ENCODE measurements around the gene NR2C2AP. TPM values are rescaled to one million over a fixed set of nuclear protein-coding genes. Genes with fewer than 3 reads are reported as not detected.
A peak's percentile ranks its signal among the peaks of the same experiment; 100 is the strongest.

NR2C2AP gene
- total RNA-seq, 1 donor from 2014 or later: 20.0 TPM

DNA sequence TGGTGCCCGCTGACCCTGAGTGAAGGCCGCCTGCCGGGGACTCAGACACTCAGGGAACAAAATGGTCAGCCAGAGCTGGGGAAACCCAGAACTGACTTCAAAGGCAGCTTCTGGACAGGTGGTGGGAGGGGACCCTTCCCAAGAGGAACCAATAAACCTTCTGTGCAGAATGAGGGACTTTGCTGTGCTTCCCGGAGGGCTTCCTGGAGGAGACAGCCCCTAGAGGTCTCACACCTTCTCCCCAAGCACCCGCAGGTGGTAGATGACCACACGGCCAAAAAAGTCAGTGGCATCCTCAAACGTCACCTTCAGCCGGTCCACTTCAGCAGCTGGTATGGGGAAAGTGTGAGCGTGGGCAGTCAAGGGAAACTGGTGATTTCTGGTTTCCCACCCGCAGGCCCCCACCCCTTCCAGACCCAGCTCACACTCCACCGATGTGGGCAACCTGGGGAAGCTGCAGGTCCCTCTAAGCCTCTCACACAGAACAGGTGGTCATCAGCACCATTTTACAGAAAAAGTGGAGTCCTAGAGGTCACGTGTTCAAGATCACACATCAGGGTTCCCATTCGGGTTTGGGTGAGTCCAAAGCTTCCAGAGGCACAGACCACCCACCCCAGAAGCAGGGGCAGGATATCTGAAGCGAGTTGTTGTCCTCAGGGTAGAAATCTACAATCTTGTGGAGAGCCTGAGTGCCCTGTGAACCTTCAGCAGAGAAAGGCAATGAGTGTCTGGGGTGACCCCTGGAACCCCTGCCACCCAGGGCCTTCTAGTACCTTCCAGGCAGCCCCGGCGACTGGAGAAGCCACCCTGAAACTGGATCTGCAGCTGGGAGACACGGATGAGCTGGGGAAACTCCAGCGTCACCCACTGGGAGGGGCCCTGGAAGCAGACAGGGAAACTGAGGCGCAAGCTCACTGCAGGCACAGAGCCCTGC lies 1.2 kb downstream of the NR2C2AP start:
- Histone ChIP-seq H3K36me3 (ENCODE audit: control insufficient read depth, insufficient read depth, low read length) (peaks cover 1% of the 10 kb centered on the region), H3K4me3 (ENCODE audit: low read depth, low read length) (peak overlapping the region; percentile 56), H3K27me3 (ENCODE audit: control insufficient read depth, insufficient read depth, low read length) (peaks cover 2% of the 10 kb centered on the region)
- TF ChIP-seq, protein P1, sequence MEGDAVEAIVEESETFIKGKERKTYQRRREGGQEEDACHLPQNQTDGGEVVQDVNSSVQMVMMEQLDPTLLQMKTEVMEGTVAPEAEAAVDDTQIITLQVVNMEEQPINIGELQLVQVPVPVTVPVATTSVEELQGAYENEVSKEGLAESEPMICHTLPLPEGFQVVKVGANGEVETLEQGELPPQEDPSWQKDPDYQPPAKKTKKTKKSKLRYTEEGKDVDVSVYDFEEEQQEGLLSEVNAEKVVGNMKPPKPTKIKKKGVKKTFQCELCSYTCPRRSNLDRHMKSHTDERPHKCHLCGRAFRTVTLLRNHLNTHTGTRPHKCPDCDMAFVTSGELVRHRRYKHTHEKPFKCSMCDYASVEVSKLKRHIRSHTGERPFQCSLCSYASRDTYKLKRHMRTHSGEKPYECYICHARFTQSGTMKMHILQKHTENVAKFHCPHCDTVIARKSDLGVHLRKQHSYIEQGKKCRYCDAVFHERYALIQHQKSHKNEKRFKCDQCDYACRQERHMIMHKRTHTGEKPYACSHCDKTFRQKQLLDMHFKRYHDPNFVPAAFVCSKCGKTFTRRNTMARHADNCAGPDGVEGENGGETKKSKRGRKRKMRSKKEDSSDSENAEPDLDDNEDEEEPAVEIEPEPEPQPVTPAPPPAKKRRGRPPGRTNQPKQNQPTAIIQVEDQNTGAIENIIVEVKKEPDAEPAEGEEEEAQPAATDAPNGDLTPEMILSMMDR (IDR thresholded peaks at IDR 0.05; ENCODE audit: insufficient read depth, low read length, poor library complexity, severe bottlenecking): no peak
- no peak for DNase-seq (ENCODE audit: low read depth)

DNA sequence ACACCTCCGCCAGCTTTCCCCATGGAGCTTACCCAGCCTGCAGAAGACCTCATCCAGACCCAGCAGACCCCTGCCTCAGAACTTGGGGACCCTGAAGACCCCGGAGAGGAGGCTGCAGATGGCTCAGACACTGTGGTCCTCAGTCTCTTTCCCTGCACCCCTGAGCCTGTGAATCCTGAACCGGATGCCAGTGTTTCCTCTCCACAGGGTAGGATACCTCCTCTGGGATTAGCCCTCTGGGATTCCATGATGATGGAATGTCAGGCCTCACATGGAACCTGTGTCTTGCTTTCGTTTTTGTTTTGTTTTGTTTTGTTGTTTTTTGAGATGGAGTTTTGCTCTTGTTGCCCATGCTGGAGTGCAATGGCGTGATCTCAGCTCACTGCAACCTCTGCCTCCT lies 9.3 kb downstream of the NR2C2AP start:
- DNase-seq (ENCODE audit: low read depth): no peak
- TF ChIP-seq, protein P1 (IDR thresholded peaks at IDR 0.05; ENCODE audit: insufficient read depth, low read length, poor library complexity, severe bottlenecking): no peak
- Histone ChIP-seq H3K27me3 (ENCODE audit: control insufficient read depth, insufficient read depth, low read length) (no peaks in the 10 kb centered on the region), H3K36me3 (ENCODE audit: control insufficient read depth, insufficient read depth, low read length) (peaks cover 3% of the 10 kb centered on the region), H3K4me3 (ENCODE audit: low read depth, low read length) (no peak overlapping the region)

DNA sequence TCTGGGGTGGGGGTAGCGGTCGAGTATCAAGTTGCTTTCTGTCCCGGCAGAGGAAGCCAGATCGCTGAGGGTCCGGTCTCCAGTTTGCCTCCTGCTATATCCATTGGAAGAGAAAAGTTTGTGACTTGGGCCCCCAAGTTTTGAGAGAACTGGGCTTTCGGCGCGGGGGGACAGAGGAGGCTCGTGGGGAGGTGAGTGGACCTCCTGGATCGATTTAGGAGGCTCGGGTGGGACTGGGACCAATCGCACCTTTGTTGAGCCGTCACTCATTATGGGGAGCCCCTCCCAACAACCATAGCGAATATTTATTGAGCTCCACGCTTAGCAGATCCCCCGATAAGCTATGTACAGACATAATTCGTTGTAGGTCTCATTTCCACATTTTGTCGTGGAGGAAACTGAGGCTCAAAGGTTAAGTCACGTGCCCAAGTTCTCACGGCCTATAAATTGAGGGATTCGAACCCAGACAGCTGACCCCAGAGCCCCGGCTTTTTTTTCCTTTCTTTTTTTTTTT lies 10.2 kb downstream of the NR2C2AP start:
- no peak for DNase-seq (ENCODE audit: low read depth)
- Histone ChIP-seq H3K27me3 (ENCODE audit: control insufficient read depth, insufficient read depth, low read length) (no peaks in the 10 kb centered on the region), H3K4me3 (ENCODE audit: low read depth, low read length) (peak overlapping the region; percentile 89), H3K36me3 (ENCODE audit: control insufficient read depth, insufficient read depth, low read length) (peaks cover 3% of the 10 kb centered on the region)
- TF ChIP-seq, protein P1 (IDR thresholded peaks at IDR 0.05; ENCODE audit: insufficient read depth, low read length, poor library complexity, severe bottlenecking): no peak

DNA sequence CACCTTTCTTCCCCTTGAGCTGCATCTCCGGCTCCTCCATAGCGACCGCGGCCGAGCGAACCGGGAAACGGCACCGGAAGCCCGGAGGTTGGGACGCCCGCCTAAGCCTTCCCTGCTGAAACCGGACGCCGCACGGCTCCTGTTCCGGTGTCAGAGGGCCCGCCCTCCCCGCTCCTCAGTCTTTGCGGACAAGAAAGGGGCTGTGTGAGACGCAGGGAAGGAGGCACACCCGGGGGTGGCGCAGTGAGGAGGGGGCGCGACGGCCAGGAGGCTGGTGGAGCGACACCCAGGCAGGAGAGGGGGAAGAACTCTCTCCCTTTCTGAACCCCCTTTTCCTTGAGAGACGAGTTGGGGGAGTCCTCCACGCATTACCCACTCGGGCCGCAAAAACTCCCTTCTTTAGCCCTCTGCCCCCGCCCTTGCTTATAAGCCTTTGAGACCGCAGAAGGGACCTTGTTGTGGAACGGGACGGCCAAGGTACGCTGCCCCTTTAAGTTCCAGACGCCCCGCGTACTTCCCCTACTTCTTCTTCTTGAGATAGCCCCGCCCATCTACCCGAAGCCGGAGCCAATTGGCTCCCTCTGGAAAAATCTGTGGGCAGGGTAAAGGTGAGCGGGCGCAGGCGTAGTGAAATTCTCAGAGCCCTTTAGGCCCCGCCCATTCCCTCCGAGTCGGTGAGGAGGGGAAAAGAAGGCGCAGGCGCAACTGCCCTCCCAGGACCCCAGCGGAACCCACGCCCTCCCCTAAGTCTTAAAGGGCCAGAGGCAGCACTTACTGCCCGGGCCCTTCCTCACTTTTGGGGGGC lies 10.9 kb downstream of the NR2C2AP start, which contains the start of the genes BORCS8 and RFXANK:
TSS of gene BORCS8 (minus strand) at position 75 of the 805 bp plus-strand sequence. CDS start at position 40, 35 bp downstream.
TSS of gene RFXANK (plus strand) at position 181 of the 805 bp plus-strand sequence. CDS start 1,689 bp downstream, outside the sequence.
- peak; percentile 92 for DNase-seq (ENCODE audit: low read depth)
- TF ChIP-seq, protein P1 (IDR thresholded peaks at IDR 0.05; ENCODE audit: insufficient read depth, low read length, poor library complexity, severe bottlenecking): no peak
- H3K4me3 ChIP-seq (ENCODE audit: low read depth, low read length): peak within 1 kb of the TSS; percentile 91
- H3K36me3 ChIP-seq (ENCODE audit: control insufficient read depth, insufficient read depth, low read length): peaks cover 3% of the 10 kb centered on the region
- H3K27me3 ChIP-seq (ENCODE audit: control insufficient read depth, insufficient read depth, low read length): no peaks in the 10 kb centered on the region

DNA sequence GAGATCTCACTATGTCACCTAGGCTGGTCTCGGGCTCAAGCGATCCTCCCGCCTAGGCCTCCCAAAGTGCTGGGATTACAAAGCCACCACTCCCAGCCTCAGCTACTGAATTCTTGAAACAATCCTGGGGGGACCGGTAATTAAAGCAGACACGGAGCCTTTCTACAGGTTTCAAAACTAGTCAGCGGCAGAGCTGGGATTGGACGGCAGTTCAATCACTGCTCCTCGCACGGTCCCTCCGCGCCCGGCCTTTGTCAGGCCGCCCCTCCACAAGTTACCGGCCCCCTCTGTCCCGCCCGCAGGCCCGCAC lies 11.5 kb downstream of the NR2C2AP start:
- Histone ChIP-seq H3K36me3 (ENCODE audit: control insufficient read depth, insufficient read depth, low read length) (peaks cover 1% of the 10 kb centered on the region), H3K4me3 (ENCODE audit: low read depth, low read length) (peak overlapping the region; percentile 91), H3K27me3 (ENCODE audit: control insufficient read depth, insufficient read depth, low read length) (no peaks in the 10 kb centered on the region)
- no peak for DNase-seq (ENCODE audit: low read depth)
- TF ChIP-seq, protein P1 (IDR thresholded peaks at IDR 0.05; ENCODE audit: insufficient read depth, low read length, poor library complexity, severe bottlenecking): no peak

Data from kidney epithelial cell (primary cell).